HAP-1 (cell line): Measurements from ENCODE around the gene ZNF74.
A peak's percentile ranks its signal among the peaks of the same experiment; 100 is the strongest.
"Not testable (repeated sequence)": the region's sequence is repeated elsewhere in the genome, so short reads cannot be mapped to it uniquely, and the experiment has no call there.

Experiments
- DNase-seq, 2 experiments: peaks; one replicate each; pipeline ENCODE4 v3.0.0-alpha.2; 2016 to 2020; ENCODE audit warnings: low spot score in 2 of 2
- H3K27me3 ChIP-seq: fragments of 250-450 bp; sonication (Bioruptor Pico); 2 replicates; pipeline ENCODE4 v1.5.1; 2020; ENCODE audit warnings: low read depth, mild to moderate bottlenecking, moderate library complexity
- H3K36me3 ChIP-seq: fragments of 250-450 bp; sonication (Bioruptor Pico); replicated peaks from 2 replicates; pipeline ENCODE4 v1.5.1; 2020; ENCODE audit warnings: mild to moderate bottlenecking
- H3K4me1 ChIP-seq: fragments of 250-450 bp; sonication (Bioruptor Pico); 2 replicates; pipeline ENCODE4 v1.5.1; 2020; ENCODE audit warnings: mild to moderate bottlenecking
- H3K4me3 ChIP-seq: fragments of 250-450 bp; sonication (Bioruptor Pico); 2 replicates; pipeline ENCODE4 v1.5.1; 2020; ENCODE audit warnings: mild to moderate bottlenecking, moderate library complexity
- H3K9me3 ChIP-seq: fragments of 250-450 bp; sonication (Bioruptor Pico); 2 replicates; pipeline ENCODE4 v1.5.1; 2020; ENCODE audit warnings: mild to moderate bottlenecking, moderate library complexity
- in situ Hi-C: fragments of 300-500 bp; cut with MboI; formaldehyde crosslinking; loops from 3 replicates; pipeline ENCODE4 v1.14.3; 2020; ENCODE audit warnings: low sequenced_read_pairs, inconsistent platforms, mixed read lengths

ZNF74 gene

DNA sequence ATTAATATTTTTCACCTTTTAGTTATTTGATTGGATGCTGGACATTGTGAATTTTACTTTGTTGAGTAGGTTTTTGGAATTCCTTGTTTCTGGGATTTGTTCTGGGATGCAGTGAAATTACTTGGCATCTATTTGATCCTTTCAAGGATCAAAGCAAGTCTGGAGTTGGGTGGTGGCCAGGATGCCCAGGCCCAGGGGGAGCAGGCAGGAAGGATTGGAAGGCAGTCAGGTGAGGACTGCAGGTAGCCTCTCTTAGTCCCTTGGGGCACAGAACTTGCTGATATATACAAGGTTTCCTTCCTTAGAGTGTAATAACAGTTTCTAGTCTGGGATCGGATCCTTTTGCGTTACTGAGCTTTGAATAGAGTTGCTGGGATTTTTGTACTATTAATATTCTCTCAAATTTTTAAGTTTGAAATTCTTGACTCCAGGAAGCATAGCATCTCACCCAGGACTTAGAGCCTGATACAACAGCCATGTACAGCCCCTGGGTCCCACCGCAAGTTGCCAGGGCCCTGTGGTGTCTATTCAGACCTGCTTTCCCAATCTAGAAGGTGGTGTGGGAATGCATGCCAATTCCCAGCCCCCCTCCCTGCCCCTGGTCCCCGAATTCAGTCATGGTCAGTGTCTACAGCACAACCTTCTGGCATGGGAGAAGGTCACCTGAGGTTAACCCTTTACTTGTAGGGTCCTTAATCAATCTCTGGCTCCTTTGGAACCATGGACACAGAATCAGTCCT lies 6.1 kb downstream of the ZNF74 start:
- Histone ChIP-seq H3K9me3 (no peaks in the 10 kb centered on the region), H3K4me3 (no peak overlapping the region), H3K27me3 (no peaks in the 10 kb centered on the region), H3K36me3 (peaks cover 9% of the 10 kb centered on the region), H3K4me1 (peaks cover 11% of the 10 kb centered on the region)
- in situ Hi-C loops, result no loop called here
- no peak for DNase-seq

DNA sequence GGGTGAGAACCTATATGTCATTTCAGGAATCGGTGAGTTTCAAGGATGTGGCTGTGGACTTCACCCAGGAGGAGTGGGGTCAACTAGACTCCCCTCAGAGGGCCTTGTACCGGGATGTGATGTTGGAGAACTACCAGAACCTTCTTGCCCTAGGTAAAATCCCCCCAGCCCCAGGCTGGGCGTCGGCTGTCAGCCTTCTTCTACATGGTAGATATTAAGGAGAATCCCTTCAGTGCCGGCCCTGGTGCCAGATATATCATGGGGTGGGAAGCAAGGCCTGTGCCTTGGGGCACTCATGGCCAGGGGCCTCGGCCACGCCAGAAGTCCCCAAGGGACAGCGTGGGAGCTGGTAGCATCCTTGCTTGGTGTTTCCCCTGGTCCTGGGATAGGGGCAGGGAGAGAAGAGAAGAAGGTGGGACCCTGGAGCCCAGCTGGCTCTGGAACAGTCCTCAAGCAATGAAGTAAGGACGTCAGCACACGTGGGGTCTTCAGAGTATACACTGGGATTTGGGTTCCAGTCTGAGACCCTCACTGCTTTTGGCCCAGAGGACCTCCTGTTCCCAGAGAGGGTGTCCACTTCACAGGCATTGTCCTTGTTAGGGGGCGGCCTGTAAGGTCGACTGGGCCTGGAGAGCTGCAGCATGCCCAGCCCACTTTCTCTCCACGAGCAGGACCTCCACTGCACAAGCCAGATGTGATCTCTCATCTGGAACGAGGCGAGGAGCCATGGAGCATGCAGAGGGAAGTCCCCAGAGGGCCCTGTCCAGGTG lies 6.8 kb downstream of the ZNF74 start:
- Histone ChIP-seq H3K27me3 (no peaks in the 10 kb centered on the region), H3K4me3 (no peak overlapping the region), H3K9me3 (no peaks in the 10 kb centered on the region), H3K4me1 (peaks cover 6% of the 10 kb centered on the region), H3K36me3 (peaks cover 9% of the 10 kb centered on the region)
- in situ Hi-C loops, result no loop called here
- no peak for DNase-seq

DNA sequence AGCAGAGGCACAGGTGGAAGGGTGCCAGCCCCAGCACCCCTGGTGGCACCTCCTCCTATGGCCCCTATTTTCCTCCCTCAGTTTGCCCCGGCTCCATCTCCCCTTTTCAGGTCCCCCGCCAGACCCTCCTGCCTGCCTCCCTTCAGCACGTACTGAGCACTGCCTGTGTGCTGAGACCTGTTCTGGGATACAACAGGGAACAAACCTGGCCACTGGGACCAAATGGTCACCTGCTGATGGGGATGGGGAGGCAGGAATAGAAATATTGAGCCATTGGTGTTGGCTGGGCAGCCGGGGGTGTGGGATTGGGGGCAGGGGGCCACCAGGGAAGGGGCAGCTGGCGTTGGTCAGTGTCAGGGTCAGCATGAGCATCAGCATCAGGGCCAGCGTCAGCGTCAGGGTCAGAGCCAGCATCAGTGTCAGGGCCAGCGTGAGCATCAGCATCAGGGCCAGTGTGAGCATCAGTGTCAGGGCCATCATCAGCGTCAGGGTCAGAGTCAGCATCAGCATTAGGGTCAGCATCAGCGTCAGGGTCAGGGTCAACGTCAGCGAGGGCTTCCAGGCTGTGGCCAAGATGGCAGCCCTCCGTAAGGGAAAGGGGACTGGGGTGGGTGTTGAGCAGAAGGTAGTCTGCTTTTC lies 7.5 kb downstream of the ZNF74 start:
- no peak for DNase-seq
- in situ Hi-C loops, result no loop called here
- H3K9me3 ChIP-seq, result no peaks in the 10 kb centered on the region
- peaks cover 6% of the 10 kb centered on the region; the same call in 1 of the 2 replicates for H3K4me1 ChIP-seq
- peaks cover 15% of the 10 kb centered on the region for H3K36me3 ChIP-seq
- H3K27me3 ChIP-seq, result no peaks in the 10 kb centered on the region
- H3K4me3 ChIP-seq, result no peak overlapping the region

DNA sequence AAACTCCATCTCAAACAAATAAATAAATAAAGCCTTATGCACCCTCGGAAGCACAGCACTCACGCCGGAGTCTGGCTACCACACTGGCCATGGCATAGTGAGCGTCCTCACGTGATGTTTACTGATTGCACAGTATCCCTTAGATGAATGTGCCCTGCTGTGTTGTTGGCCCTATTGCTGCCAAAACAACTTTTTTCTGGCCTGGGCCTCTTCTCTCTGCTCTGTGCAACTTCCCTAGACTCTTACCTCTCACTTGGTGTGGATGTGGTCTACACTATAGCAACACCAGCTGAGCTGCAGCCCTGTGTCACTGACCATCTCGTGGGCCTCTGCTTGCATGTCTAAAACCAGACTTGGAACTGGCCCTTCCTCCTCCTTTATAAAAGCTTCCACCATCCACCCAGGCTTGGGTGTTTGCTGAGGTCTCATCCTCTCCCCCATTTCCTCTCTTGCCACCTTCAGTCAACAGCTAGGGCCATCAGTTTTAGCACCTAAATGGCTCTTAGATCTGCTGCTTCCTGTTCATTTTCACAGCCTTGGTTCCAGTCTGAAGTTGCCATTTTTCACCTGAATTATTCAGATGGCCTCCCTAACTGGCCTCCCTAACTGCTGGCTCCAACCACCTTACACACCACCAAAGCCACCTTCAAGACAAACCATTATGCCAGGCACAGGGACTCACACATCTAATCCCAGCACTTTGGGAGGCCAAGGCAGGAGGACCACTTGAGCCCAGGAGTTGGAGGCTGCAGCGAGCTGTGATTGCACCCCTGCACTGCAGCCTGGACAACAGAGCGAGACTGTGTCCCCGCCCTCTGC lies 9.2 kb downstream of the ZNF74 start:
- no peaks in the 10 kb centered on the region for H3K27me3 ChIP-seq
- H3K4me1 ChIP-seq, result peaks cover 6% of the 10 kb centered on the region; the same call in 1 of the 2 replicates
- no peaks in the 10 kb centered on the region for H3K9me3 ChIP-seq
- H3K4me3 ChIP-seq, result no peak overlapping the region
- DNase-seq, result no peak
- in situ Hi-C loops, result no loop called here
- H3K36me3 ChIP-seq, result peaks cover 17% of the 10 kb centered on the region

DNA sequence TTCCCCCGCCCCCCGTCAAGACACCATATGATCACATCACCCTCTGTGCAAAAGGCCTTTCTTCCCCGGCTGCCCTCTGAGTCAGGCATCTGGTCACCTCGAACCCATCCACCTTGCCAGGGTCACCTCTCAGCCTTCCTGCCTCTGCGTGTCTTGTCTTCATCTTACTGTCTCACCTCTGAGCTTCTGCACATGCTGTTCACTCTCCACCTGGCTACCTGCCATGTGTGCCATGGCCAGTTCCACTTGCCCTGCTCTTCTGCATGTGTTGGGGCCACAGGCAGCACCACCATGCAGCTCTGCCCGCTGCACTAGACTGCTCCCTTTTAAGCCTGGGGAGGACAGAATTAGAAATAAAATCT lies 9.8 kb downstream of the ZNF74 start:
- in situ Hi-C loops, result no loop called here

DNA sequence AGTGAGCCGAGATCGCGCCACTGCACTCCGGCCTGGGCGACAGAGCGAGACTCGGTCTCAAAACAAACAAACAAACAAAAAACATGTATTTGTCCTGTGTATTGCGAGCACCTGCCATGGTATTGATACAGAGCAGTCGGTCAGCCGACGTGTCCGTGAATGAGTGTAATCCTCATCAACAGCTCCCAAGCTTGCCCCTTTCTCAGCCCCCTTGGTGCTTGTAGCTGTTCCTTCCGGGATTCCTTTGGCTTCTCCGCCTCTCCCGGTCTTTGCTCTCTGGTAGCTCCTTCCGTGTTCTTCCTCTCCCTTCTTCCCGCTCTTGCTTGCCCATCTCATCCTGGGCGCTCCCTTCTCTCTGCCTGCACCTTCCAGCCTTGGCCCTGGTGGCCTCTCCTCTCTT lies 10.9 kb downstream of the ZNF74 start:
- no peak for DNase-seq
- in situ Hi-C loops, result no loop called here
- Histone ChIP-seq H3K36me3 (peaks cover 17% of the 10 kb centered on the region), H3K4me1 (no peaks in the 10 kb centered on the region), H3K9me3 (no peaks in the 10 kb centered on the region), H3K4me3 (no peak overlapping the region), H3K27me3 (no peaks in the 10 kb centered on the region)

More for the DNA sequence above, 9.8 kb downstream of the ZNF74 start:
- no peak for DNase-seq
- peaks cover 17% of the 10 kb centered on the region for H3K36me3 ChIP-seq
- H3K9me3 ChIP-seq, result no peaks in the 10 kb centered on the region
- H3K4me3 ChIP-seq, result no peak overlapping the region
- peaks cover 3% of the 10 kb centered on the region; the same call in 1 of the 2 replicates for H3K4me1 ChIP-seq
- H3K27me3 ChIP-seq, result no peaks in the 10 kb centered on the region

DNA sequence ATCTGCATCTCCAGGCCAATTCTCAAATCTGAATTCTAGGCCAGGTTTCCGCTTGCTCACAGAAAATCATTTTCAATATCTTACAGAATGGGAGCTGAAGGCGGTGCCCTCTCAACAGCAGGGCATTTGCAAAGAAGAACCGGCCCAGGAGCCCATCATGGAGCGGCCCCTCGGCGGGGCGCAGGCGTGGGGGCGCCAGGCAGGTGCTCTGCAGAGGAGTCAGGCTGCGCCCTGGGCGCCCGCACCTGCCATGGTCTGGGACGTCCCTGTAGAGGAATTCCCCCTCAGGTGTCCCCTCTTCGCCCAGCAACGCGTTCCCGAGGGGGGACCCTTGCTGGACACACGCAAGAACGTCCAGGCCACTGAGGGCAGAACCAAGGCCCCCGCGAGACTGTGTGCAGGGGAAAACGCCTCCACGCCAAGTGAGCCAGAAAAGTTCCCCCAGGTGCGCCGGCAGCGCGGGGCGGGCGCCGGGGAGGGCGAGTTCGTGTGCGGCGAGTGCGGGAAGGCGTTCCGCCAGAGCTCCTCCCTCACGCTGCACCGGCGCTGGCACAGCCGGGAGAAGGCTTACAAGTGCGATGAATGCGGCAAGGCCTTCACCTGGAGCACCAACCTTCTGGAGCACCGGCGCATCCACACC lies 11.5 kb downstream of the ZNF74 start:
- H3K27me3 ChIP-seq, result no peaks in the 10 kb centered on the region
- in situ Hi-C loops, result no loop called here
- no peaks in the 10 kb centered on the region for H3K9me3 ChIP-seq
- no peak overlapping the region for H3K4me3 ChIP-seq
- H3K4me1 ChIP-seq, result no peaks in the 10 kb centered on the region
- no peak for DNase-seq
- peaks cover 17% of the 10 kb centered on the region for H3K36me3 ChIP-seq

DNA sequence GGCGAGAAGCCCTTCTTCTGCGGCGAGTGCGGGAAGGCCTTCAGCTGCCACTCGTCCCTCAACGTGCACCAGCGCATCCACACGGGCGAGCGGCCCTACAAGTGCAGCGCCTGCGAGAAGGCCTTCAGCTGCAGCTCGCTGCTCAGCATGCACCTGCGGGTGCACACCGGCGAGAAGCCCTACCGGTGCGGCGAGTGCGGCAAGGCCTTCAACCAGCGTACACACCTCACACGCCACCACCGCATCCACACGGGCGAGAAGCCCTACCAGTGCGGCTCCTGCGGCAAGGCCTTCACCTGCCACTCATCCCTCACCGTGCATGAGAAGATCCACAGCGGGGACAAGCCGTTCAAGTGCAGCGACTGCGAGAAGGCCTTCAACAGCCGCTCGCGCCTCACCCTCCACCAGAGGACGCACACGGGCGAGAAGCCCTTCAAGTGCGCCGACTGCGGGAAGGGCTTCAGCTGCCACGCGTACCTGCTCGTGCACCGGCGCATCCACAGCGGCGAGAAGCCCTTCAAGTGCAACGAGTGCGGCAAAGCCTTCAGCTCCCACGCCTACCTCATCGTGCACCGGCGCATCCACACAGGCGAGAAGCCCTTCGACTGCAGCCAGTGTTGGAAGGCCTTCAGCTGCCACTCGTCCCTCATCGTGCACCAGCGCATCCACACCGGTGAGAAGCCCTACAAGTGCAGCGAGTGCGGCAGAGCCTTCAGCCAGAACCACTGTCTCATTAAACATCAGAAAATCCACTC lies 12.2 kb downstream of the ZNF74 start:
- Histone ChIP-seq H3K4me3 (no peak overlapping the region), H3K9me3 (no peaks in the 10 kb centered on the region), H3K4me1 (no peaks in the 10 kb centered on the region), H3K27me3 (no peaks in the 10 kb centered on the region), H3K36me3 (peaks cover 16% of the 10 kb centered on the region)
- no peak for DNase-seq
- in situ Hi-C loops, result no loop called here

DNA sequence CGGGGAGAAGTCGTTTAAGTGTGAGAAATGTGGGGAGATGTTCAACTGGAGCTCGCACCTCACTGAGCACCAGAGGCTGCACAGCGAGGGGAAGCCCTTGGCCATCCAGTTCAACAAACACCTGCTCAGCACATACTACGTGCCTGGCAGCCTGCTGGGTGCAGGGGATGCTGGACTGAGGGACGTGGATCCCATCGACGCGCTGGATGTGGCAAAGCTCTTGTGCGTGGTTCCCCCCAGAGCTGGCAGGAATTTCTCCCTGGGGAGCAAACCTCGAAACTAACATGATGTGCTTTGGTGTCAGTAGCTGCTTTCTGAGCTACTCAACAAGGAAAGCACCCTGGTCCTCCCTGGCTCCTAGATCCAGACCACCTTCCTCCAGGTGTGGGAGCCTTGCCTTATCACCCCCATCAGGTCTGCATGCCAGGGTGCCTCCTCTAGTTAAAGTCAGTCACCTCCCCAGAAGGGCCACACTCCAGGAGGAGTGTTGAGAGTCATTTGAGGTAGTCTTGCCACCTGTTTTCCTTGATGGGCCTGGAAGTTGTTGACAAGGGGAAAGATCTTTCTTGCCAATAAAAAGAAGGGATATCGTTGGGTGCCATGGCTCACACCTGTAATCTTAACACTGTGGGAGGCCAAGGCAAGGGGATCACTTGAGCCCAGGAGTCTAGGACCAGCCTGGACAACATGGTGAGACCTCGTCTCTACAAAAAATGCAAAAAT lies 12.9 kb downstream of the ZNF74 start:
- Histone ChIP-seq H3K9me3 (no peaks in the 10 kb centered on the region), H3K27me3 (no peaks in the 10 kb centered on the region), H3K4me1 (no peaks in the 10 kb centered on the region), H3K36me3 (peaks cover 14% of the 10 kb centered on the region), H3K4me3 (no peak overlapping the region)
- in situ Hi-C loops, result no loop called here
- DNase-seq, result no peak

DNA sequence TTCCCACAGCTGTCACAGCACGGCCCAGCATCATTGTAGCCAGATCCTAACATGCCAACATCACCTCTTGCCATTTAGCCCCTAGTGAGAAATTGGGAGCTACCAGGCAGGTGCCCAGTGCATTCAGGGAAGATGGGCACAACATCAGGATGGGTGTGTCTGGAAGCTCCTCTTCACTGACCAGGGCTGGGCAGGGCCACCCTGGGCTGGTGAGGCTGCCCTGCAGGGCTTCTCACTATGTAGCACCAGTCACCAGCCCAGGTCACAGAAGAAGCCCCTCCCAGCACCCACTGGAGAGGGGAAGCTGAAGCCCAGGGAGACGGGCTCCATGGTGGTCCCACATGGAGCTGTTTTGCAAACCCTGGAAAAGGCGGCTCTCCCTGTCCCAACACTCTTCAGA lies 13.9 kb downstream of the ZNF74 start:
- in situ Hi-C loops, result no loop called here
- no peaks in the 10 kb centered on the region for H3K27me3 ChIP-seq
- H3K36me3 ChIP-seq, result peaks cover 14% of the 10 kb centered on the region
- no peaks in the 10 kb centered on the region for H3K9me3 ChIP-seq
- no peak overlapping the region for H3K4me3 ChIP-seq
- no peaks in the 10 kb centered on the region for H3K4me1 ChIP-seq
- peak in 1 of 2 experiments; percentile 5 for DNase-seq

DNA sequence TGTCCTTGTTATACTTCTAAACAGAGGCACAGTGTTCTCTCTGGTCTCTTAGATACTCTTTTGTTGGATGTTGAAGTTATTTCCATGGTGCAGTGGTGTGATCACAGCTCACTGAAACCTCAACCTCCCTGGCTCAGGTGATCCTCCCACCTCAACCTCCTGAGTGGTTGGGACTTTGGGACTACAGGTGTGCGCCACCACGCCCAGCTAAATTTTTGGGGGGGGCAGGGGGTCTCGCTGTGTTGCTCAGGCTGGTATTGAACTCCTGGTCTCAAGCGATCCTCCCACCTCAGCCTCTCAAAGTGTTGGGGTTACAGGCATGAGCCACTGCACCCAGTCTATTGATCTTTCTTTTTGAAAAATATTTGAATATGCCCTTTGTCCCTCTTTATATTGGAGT lies 14.9 kb downstream of the ZNF74 start:
- no peak for DNase-seq
- H3K4me1 ChIP-seq, result no peaks in the 10 kb centered on the region
- no peaks in the 10 kb centered on the region for H3K9me3 ChIP-seq
- in situ Hi-C loops, result no loop called here
- no peak overlapping the region for H3K4me3 ChIP-seq
- peaks cover 8% of the 10 kb centered on the region for H3K36me3 ChIP-seq
- H3K27me3 ChIP-seq, result no peaks in the 10 kb centered on the region

DNA sequence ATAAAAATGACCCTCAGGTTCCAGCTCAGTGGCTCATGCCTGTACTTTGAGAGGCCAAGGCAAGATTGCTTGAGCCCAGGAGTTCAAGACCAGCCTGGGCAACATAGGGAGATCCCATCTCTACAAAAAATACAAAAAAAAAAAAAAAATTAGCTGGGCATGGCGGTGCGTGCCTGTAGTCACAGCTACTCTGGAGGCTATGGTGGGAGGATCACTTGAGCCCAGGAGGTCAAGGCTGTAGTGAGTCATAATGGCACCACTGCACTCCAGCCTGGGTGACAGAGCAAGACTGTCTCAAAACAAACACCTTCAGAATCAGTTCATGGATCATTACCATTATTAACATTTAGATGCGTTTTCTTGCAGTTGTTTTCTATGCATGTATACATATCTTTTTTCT lies 15.4 kb downstream of the ZNF74 start:
- DNase-seq, result peak in 1 of 2 experiments; percentile 2
- H3K36me3 ChIP-seq, H3K27me3 ChIP-seq, H3K9me3 ChIP-seq, H3K4me3 ChIP-seq, in situ Hi-C loops, H3K4me1 ChIP-seq: not testable (repeated sequence)
